NCI-H2196 (cell line): ENCODE measurements around the gene LRRC8E.

Experiments used
- DNase-seq: peaks from one replicate; lab custom pipeline; 2025; ENCODE audit not compliant: unreplicated experiment; lab: John Stamatoyannopoulos, UW

LRRC8E gene

DNA sequence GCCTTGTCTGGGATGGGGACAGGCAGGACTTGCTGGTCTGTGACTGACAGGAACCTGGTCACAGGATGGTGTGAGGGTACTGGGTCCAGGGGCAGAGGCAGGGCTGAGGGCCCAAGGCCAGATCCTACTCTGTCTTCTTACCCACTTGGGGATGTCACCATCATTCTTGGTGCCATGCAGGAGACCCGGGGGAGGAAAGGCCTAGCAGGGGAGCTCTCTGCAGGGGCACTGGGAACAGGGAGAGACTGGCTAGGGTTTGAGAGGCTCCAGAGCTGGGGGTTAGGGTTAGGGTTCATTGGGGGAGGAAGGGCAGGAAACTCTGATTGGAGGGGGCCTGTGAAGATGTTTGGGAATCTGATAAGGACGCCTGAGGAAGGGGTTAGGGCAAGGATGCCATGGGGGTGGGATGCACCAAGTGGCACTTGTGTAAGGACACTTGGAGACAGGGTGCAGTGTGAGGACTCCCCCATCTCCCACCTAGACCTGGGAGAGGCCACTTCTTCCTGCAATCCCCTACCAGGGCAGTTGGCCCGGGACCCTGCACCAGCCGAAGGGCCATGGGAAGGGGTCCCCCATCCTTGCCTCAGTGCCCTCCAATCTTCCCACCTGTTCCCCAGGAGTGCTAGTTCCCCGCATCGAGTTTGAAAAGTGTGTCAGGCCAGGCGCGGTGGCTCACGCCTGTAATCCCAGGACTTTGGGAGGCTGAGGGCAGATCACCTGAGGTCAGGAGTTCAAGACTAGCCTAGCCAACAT, 21.0 kb upstream of the LRRC8E start:
- DNase-seq, result no peak

DNA sequence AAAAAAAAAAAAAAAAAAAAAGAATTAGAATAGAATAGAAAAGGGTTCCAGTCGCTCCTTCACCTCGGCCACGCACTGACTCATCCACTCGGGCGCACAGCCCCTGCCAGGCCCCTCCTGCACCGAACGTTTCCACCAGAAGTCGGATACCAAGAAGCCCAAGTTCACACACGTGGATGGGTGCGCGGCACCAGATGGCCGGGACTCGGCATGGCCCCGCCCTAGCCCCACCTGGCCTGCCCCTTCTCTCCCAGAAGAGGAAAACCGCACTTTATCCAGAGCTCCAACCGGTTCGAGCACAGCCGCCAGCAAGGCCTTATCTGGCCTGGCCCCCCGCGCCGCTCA, 20.0 kb upstream of the LRRC8E start:
- no peak for DNase-seq

DNA sequence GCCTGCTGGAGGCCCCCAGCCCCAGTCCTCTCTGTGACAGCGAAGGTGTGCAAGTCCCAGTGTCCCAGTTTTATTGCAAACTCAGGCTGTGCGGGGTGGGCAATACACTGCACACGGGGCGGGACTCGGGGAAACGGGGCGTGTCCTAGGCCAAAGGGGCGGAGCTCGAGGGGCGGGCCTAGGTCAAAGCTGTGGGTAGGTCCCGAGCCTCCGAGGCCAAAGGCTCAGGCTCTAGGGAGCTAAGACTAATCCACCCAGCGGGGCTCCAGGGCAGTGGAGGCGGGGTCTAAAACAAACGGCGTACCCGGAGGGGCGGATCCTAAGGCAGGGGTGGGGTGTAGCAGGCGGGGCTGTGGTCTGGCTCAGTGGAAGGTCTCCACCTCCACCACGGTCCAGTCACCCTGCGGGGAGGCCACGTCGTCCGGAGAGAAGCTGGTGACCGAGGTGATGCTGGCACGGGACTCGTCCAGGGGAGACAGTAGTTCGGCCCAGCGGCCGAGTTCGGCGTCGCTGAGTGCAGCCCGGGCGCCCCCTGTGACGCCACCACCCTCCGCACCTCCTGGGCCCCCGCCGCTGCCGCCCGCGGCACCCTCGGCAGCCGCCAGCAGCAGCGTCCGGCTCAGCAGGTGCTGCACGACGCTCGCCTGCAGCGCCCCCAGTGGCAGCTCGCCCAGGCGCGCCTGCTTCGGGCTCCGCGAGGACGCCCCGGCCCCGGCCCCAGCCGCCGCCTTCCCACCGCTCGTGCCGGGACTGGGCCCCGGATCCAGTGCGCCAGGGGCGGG, 19.4 kb upstream of the LRRC8E start:
- no peak for DNase-seq

DNA sequence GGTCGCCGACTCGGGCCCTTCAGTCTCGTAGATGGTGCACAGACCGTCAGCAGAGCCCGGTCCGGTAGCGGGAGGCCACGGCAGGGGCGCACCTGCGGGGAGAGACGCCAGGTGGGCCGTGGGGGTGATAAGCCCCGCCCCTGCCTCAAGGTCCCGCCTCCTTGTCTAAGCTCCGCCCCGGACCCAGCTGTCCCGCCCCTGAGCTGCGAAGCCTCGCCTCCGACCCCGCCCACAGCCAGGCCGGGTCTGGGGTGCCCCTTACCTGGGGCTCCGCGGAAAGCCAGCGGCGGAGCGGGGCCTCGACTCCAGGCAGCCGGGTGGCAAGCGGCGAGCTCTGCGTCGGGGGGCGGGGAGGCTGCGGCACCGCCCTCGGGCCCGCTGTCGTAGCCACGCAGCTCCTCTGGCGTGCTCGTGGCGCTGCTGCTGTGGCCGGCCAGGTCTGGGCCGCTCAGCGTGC, 18.8 kb upstream of the LRRC8E start:
- no peak for DNase-seq

DNA sequence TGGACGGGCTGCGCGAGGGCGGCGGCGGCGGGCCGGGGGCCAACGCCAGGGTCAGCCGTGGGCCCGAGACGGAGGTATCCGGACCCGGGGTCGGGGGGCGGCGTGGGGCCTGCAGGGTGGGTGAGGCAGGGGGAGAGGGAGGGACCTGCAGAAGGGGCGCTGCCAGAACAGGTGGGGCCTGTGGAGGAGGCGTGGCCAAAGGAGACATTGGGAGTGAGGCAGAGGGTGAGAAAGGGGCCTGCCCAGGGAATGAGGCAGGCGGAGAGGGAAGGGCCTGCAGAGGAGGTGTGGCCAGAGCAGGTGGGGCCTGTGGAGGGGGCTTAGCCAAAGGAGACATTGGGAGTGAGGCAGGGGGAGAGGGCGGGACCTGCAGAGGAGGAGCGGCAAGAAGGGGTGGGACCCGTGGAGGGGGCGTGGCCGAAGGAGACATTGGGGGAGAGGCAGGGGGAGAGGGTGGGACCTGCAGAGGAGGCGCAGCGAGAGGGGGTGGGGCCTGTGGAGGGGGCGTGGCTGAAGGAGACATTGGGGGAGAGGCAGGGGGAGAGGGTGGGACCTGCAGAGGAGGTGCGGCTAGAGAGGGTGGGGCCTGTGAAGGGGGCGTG, 18.3 kb upstream of the LRRC8E start:
- DNase-seq, result no peak

DNA sequence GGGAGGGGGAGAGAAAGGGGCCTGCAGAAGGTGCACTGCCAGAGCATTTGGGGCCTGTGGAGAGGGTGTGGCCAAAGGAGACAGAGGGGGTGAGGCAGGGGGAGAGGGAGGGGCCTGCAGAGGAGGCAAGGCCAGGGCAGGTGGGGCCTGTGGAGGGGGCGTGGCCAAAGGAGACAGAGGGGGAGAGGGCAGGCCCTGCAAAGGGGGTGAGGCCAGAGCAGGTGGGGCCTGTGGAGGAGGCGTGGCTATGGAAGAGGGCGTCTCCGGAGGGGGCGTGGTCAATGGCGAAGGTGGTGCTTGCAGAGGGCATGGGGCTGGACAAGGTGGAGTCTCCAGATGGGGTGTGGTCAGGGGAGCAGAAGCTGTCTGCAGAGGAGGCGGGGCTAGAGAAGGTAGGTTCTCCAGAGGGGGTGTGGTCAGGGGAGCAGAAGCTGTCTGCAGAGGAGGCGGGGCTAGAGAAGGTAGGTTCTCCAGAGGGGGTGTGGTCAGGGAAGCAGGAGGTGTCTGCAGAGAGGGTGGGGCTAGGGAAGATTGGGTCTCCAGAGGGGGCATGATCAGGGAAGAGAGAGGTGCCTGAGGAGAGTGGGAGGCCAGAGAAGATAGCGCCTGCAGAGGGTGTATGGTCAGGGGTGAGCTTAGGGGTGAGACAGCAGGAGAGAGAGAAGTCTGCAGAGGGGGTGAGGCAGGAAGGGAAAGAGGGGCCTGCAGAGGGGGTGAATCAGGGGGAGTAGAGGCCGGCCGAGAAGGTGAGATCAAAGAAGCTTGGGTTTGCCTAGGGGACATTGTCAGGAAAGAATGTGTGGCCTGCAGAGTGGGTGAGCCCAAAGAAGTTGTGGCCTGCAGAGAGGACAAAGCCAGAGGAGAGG, 17.5 kb upstream of the LRRC8E start:
- peak; percentile 78 for DNase-seq

DNA sequence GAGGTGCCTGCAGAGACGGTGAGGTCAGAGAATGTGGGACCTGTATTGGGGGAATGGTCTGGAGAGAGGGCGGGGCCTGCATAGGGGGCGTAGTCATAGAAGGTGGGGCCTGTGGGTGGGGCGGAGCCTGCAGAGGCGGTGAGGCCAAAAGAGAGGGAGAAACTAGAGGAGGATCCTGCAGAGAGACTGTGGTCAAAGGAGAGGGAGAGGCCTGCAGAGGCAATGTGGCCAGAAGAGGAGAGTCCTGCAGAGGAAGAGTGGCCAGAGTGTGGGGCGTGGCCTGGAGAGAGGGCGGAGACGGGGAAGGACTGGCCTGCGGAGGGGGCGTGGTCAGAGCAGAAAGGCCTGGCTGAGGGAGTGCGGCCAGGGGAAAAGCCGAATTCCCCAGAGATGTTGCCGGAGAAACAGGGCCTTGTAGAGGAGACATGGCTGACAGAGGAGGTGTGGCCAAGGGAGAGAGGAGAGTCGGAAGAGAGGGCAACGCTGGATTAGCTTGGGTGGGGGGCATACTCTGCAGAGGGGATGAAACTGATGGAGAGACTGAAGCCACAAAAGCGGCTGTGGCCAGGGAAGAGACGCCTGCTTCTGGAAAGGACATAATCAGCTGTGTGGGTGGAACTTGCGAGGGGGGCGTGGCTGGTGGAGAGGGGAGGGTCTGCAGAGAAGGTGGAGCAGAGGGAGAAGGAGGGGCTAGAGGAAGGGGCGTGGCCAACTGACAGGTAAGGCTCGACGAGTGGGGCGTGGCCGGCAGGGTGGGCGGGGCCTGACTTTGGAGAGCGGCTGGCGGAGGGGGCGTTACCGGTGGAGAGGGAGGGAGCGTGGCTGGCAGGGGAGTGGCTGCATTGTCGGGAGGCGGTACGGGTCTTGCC, 16.6 kb upstream of the LRRC8E start:
- peak; percentile 98 for DNase-seq

DNA sequence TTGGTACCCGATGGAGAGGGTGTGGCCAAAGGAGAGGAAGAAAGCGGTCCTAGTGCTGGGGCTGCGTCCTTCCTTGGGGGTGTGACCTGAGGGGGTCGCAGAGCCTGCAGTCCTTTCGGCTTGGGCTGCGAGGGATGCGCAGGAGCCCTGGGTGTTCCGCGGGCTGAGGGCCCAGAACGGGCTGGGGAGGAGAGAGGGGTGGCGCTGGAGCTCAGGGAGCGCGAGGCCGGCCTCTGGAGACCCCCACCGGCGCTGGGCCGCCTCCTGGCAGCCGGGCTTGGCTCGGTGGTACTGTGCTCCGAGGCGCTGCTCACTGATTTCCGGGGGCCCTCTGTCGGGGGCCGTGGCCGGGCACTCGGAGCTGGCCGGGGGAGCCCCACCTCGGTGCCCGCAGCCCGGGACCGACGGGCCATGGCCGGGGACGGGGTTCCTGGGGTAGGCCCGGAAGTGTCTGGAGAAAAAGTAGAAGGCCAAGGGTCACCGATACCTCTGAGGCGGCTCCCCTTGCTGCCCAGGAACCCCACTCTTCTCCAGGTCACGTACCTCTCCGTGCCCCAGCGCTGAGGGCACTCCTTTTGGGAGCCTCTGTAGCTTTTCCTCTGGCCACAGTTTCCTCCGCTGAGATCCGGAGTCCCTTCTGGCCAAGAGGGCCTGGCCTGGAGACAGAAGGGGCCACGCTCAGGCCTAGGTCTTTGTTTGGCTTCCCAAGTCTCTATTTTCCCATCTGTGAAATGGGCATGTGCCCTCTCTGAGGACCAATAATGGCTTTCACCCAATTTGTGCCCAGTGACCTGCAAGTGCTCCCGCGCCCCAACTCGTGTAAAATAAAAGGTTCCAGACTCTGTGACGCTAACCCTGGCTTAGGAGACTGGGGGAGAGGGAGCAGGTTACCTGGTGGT, 15.8 kb upstream of the LRRC8E start:
- DNase-seq, result no peak

DNA sequence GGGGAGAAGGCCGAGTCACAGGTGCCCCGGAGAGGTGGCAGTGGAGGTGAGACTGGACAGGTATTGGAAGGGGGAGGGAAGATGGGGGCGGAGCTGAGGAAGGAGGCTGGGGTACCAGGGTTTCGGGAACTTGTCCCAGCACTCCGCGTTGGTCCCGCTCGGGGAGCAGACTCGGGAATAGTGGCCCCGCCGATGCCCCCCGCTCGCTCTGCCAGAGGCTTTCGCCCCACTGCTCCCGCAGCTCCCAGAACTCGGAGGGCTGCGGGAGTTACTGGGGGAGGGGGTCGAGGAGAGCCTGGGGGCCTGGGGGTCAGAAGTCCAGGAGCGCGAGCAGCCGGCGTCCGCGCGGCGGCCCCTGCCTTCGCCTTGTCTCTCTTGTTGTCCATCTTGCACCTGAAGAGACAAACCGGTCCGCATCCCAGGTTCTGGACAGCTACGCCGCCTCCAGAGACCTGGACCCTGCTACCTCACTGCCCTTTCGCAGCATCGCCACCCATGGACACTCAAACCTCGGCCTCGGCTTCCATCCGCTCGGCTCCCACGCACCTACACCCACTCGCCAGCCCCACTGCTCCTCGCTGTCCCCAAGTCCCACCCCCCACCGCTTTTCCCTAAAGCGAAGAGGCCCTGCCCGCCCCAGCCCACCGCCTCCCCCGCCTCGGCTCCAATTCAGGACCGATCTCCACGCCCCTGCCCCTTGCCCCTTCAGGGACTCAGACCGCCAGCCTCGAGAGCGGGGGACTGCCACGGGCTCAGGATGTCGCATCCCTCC, 14.8 kb upstream of the LRRC8E start:
- DNase-seq, result no peak

DNA sequence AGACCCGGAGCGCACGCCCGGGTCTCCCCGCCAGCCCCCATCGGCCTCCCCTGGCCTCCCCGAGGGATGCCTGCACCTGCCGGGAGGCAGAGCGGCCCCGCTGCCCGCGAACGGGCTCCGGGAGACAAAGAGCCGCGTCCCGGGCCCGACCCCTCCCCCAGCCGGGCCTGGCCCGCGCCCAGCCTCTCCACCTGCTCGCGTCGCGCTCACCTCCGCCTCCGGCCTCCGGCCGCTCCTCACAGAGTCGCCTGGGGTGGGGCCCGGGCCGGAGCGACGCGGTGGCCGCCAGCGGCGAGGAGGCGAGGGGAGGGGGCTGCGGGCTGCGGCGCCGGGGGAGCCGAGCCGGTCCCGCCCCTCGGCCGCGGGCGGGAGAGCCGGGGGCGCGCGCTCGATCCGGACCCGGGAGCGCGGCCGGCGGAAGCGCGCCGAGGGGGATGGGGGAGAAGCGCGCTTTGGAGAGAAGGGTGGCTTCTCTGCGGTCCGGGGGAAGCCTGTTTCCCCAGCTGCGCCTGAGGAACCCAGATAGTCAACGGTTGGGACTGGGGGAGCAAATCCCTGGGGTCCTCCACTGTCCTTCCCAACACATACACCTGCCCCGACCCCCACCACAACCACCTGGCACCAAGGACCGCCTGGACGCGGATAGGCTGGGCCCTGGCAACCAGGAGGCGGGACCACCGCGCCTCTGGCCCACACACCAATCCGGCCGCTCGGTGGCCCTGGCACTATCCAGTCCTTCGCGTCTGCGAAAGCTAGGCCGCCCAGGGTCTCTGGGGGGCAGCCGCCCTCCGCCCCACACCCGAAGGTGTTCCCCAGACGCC, 14.0 kb upstream of the LRRC8E start, which contains the start of gene PRR36:
TSS of gene PRR36 (minus strand) at position 315 of the 821 bp plus-strand sequence. CDS start 701 bp downstream, outside the sequence.
- DNase-seq, result peak; percentile 88

DNA sequence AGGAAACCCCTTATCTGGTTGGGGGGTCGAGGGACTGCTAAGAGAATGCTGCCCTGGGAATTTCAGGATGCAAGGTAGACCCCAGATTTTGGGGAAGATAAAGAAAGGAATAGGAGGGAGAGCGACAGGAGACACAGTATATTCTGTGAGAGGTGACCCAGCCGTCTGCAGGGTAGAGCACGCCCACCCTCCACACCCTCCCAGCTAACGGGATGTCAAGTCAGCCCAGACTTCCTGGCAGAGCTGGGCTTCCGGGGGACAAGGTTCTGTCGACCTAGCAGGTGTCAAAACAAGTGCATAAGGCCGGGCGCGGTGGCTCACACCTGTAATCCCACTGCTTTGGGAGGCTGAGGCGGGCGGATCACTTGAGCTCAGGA, 13.4 kb upstream of the LRRC8E start:
- DNase-seq, result no peak

DNA sequence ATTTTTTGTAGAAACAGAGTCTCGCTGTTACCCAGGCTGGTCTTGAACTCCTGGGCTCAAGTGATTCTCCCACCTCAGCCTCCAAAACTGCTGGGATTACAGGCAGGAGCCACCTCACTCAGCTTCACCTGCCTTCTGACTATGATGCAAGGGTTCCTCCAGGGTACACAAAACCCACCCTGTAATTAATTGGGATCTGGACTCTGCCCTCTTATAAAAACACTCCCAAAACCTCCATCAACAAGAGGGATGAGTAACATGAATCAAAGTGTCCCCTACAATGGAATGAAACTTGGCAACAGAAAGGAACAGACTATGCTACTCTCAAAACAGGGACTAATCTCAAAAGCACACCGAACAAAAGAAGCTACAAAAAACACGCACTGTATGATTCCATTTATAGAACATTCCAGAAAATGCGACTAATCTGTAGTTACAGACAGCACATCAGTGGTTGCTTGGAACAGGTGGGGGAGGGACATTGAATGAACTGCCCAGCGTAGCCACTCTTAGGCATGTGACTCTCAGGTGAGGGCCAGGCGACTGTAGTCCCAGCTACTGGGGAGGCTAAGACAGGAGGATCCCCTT, 11.0 kb upstream of the LRRC8E start:
- no peak for DNase-seq

DNA sequence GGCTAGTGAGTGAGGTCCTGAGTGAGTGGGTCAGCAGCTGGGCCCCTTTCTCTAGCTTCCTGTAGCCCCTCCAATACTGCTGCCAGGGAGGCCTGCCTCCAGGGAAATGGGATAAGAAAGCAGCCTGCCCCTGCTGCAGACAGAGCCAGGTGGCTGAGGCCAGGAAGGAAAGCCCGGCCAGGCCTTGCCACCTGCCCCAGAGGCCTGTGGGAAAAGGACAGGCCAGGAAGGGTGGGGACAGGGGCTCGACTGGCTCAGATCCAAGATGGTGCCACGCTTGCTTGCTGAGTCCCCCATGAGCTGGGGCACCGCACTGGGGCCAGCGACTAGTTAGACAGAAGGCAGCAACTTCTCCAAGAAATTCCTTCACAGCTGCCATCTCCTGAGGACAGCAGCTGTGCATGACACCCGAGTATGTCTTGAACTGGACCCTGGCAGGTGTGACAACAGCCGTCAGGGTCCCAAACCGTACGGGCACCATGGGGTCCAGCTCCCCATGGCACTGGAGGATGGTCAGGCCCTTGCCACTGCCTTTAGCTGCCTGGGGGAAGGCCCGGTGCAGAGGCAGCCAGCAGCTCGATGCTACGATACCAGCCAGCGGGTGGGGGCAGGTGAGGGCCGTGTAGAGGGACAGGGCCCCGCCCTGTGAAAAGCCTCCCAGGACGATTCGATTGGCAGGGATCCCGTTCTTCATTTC, 9.1 kb upstream of the LRRC8E start:
- DNase-seq, result no peak

DNA sequence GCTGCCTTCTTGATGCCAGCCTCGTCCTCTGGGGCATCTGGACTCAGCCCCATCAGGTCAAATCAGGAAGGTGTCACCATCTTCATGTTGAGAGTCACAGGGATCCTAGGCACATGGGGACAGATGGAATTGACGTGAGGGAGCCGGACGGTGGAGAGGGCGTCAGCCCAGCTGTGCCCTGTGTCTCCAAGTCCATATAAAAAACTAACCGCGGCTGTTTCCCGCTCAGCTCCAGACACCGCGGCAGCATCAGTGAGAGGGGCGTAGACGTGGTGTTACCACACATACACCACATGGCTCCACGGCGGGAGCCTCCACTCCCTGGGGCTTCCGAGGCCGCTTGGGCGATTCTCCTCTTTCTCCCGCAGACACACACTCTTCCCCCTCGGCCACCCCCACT, 8.5 kb upstream of the LRRC8E start:
- DNase-seq, result no peak

DNA sequence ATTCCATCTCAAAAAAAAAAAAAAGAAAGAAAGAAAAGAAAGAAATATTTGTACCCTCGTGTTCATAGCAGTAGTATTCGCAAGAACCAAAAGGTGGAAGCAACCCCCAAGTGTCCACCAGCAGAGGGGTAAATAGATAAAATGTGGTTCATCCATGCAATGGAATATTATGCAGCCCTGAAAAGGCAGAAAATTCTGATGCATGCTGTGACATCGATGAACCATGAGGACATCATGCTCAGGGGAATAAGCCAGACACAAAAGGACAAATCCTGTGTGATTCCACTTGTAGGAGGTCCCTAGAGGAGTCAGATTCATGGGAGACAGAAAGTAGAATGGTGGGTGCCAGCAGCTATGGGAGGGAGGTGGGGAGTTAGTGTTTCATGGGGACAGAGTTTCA, 6.4 kb upstream of the LRRC8E start:
- no peak for DNase-seq

DNA sequence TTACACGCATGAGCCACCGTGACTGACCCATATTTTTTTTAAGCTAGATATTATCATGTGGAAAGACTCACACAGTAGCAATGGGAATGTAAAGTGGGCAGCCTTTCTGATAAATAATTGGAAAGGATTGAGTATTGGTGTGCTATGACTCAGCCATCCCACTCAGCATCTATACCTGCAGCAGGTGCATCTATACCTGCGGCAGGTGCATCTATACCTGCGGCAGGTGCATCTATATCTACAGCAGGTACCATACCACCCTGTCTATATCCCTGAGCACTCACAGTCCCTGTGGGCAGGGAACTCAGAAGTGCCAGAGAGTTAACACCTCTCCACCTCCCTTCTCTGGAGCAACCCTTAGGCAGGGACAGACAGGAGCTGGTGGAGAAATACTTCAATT, 5.2 kb upstream of the LRRC8E start:
- no peak for DNase-seq
